Loucy (cell line): ENCODE measurements around the gene GDAP1L1.

Experiments
- H2AFZ ChIP-seq: fragments of 200-600 bp; sonication (generic); 2 replicates; pipeline ENCODE4 v1.6.0; 2016; ENCODE audit warnings: antibody characterized with exemption, mild to moderate bottlenecking, low read length, moderate library complexity
- H3F3A ChIP-seq: fragments of 200-600 bp; 2 replicates; pipeline ENCODE4 v1.6.0; 2016; ENCODE audit warnings: antibody characterized with exemption, low read depth, mild to moderate bottlenecking
- H3K27me3 ChIP-seq: fragments of 200-600 bp; sonication (generic); 2 replicates; pipeline ENCODE4 v1.6.1; 2014; ENCODE audit warnings: low read length, mild to moderate bottlenecking; ENCODE audit not compliant: insufficient read depth, poor library complexity, severe bottlenecking
- H3K36me3 ChIP-seq: fragments of 200-600 bp; sonication (generic); 2 replicates; pipeline ENCODE4 v1.6.1; 2016; ENCODE audit warnings: low read length; ENCODE audit not compliant: insufficient read depth
- H3K4me1 ChIP-seq: fragments of 200-600 bp; sonication (generic); 2 replicates; pipeline ENCODE4 v1.5.1; 2014; ENCODE audit warnings: low read length, mild to moderate bottlenecking; ENCODE audit not compliant: insufficient read depth, poor library complexity, severe bottlenecking
- H3K4me2 ChIP-seq: fragments of 200-600 bp; sonication (generic); 2 replicates; pipeline ENCODE4 v1.6.0; 2014; ENCODE audit warnings: antibody characterized with exemption, low read length, low read depth, mild to moderate bottlenecking; ENCODE audit not compliant: poor library complexity, severe bottlenecking
- H3K4me3 ChIP-seq: fragments of 200-600 bp; sonication (generic); 2 replicates; pipeline ENCODE4 v1.5.1; 2014; ENCODE audit warnings: low read length, mild to moderate bottlenecking, mixed read lengths; ENCODE audit not compliant: poor library complexity, severe bottlenecking
- H3K79me2 ChIP-seq: fragments of 200-600 bp; sonication (generic); 2 replicates; pipeline ENCODE4 v1.6.1; 2014; ENCODE audit warnings: low read length; ENCODE audit not compliant: insufficient read depth
- H3K9ac ChIP-seq: fragments of 200-600 bp; sonication (generic); 2 replicates; pipeline ENCODE4 v1.6.0; 2014; ENCODE audit warnings: mild to moderate bottlenecking, low read depth, low read length, moderate library complexity; ENCODE audit not compliant: poor library complexity, severe bottlenecking
- H3K9me2 ChIP-seq: fragments of 200-600 bp; sonication (generic); replicated peaks from 2 replicates; pipeline ENCODE4 v1.6.1; 2016; ENCODE audit warnings: low read depth, low read length, mixed read lengths
- H3K9me3 ChIP-seq: fragments of 200-600 bp; sonication (generic); 2 replicates; pipeline ENCODE4 v1.6.1; 2014; ENCODE audit warnings: mild to moderate bottlenecking, antibody characterized with exemption, low read length, low read depth; ENCODE audit not compliant: insufficient read depth
- H4K20me1 ChIP-seq: fragments of 200-600 bp; sonication (generic); 2 replicates; pipeline ENCODE4 v1.6.0; 2014; ENCODE audit warnings: antibody characterized with exemption, low read length, mild to moderate bottlenecking; ENCODE audit not compliant: insufficient read depth, poor library complexity, severe bottlenecking
- CTCF ChIP-seq: fragments of 200-600 bp; sonication (generic); conservative IDR thresholded peaks from 2 replicates; pipeline ENCODE4 v1.5.1; 2014; ENCODE audit warnings: mild to moderate bottlenecking, antibody characterized with exemption, low read length
- EZH2phosphoT487 ChIP-seq: fragments of 200-600 bp; IDR thresholded peaks from 2 replicates; pipeline ENCODE4 v1.6.1; 2018; ENCODE audit warnings: antibody characterized with exemption, mild to moderate bottlenecking, moderate library complexity, borderline replicate concordance

GDAP1L1 gene

GRCh38 chr20:44271915-44272663 is 25.0 kb downstream of the GDAP1L1 start:
- Histone ChIP-seq H3K4me2 (no peak overlapping the region), H3K27me3 (no peaks in the 10 kb centered on the region), H3K9me2 (no peaks in the 10 kb centered on the region), H3K4me1 (no peaks in the 10 kb centered on the region), H3F3A (no peaks in the 10 kb centered on the region), H3K4me3 (no peak overlapping the region), H3K36me3 (no peaks in the 10 kb centered on the region), H3K9me3 (no peaks in the 10 kb centered on the region), H4K20me1 (no peaks in the 10 kb centered on the region), H2AFZ (no peak overlapping the region), H3K79me2 (no peaks in the 10 kb centered on the region), H3K9ac (no peak overlapping the region)
- TF ChIP-seq EZH2phosphoT487 (no peak), CTCF (peak; percentile 73)

DNA sequence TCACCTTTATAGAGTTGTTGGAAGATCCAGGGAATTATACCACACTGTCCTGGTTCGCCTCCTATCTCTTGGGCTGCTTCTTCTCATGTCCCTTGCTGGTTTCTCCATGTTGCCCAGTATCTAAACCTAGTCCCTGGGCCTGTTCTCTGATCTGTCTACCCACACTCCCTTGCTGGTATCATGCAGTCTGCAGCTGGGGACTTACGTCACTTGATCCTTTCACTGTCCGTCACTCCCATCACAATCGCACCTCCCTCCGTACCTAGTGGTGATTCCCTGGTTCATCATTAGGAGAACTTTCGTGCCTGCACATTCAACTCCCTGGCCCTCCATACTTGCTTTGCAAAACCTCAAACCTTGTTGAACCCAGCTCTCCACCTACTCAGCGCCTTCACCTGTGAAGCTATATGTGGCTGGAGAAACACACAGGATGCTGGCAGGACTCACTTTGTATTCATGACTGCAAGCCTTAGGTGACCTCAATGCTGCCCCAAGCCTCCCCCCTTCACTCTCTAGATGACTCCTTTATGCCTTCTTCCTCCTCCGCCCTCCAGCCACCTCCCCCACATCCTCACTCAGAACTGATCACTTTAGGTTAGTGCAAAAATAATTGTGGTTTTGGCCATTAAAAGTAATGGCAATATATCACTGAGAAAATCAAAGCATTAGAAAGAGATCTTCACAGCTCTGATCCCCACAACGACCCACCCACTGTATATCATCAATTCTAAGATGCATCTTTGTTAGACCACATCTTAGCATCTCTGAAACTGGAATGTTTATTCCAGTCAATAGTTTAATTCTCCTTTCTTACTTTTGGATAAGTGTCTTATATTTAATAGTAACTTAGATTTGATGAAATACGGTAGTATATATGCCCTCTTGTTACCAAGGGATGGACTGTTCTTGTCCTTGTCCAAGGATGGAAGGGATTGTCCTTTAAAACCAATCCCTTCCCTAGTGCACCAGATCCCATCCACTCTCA is 26.4 kb downstream of the GDAP1L1 start:
- no peaks in the 10 kb centered on the region for H3F3A ChIP-seq
- no peak overlapping the region for H3K9ac ChIP-seq
- no peak overlapping the region for H3K4me2 ChIP-seq
- no peak overlapping the region for H2AFZ ChIP-seq
- no peaks in the 10 kb centered on the region for H3K36me3 ChIP-seq
- no peaks in the 10 kb centered on the region for H3K79me2 ChIP-seq
- H3K4me1 ChIP-seq, result no peaks in the 10 kb centered on the region
- no peaks in the 10 kb centered on the region for H3K9me3 ChIP-seq
- TF ChIP-seq CTCF, result no peak
- TF ChIP-seq EZH2phosphoT487, result no peak
- no peaks in the 10 kb centered on the region for H3K9me2 ChIP-seq
- no peaks in the 10 kb centered on the region for H3K27me3 ChIP-seq
- H3K4me3 ChIP-seq, result no peak overlapping the region
- no peaks in the 10 kb centered on the region for H4K20me1 ChIP-seq

- Histone ChIP-seq H4K20me1 (no peaks in the 10 kb centered on the region), H3K79me2 (no peaks in the 10 kb centered on the region), H3K4me1 (no peaks in the 10 kb centered on the region), H2AFZ (no peak overlapping the region), H3K4me3 (no peak overlapping the region), H3K9ac (no peak overlapping the region), H3K36me3 (no peaks in the 10 kb centered on the region), H3K27me3 (no peaks in the 10 kb centered on the region), H3K9me3 (no peaks in the 10 kb centered on the region), H3F3A (no peaks in the 10 kb centered on the region), H3K4me2 (no peak overlapping the region), H3K9me2 (no peaks in the 10 kb centered on the region)
- no peak for TF ChIP-seq CTCF
- no peak for TF ChIP-seq EZH2phosphoT487
These were observed 27.4 kb downstream of the GDAP1L1 start for GRCh38 chr20:44274303-44275017.
